Esophagus muscularis mucosa (tissue), 3 donors: ENCODE measurements around the gene OR6C68.

ENCODE experiments used
- CTCF ChIP-seq, 3 experiments: fragments of 200-600 bp in 2 of 3; fragments of 450-650 bp in 1 of 3; sonication (generic) in 2 of 3; IDR thresholded peaks; one replicate each; pipeline ENCODE4 v1.5.1; 2017 to 2019; ENCODE audit warnings: antibody characterized with exemption in 3 of 3, mild to moderate bottlenecking in 2 of 3, moderate library complexity in 1 of 3
- POLR2A ChIP-seq: fragments of 450-650 bp; IDR thresholded peaks from one replicate; pipeline ENCODE4 v1.6.1; 2017; ENCODE audit warnings: antibody characterized with exemption, moderate library complexity, mild to moderate bottlenecking, low read depth

- TF ChIP-seq CTCF (IDR thresholded peaks at IDR 0.05) (no peak), POLR2A (no peak)
Observed at GRCh38 chr12:55443776-55444175, 48.4 kb upstream of the OR6C68 start, which contains the start of gene OR6C2.
